Stomach (tissue), 9 donors: ENCODE results near the gene HSF4. TPM values are rescaled to one million over a fixed set of nuclear protein-coding genes. Genes with fewer than 3 reads are reported as not detected.

Experiments used
- DNase-seq, 2 donors: peaks; one replicate each; pipeline versions ENCODE4 v3.0.0 to v3.0.0-alpha.2; 2013 to 2019
- H3K27ac ChIP-seq, 5 donors: fragments of 200-600 bp in 4 of 5; sonication (generic) in 4 of 5; one replicate each; pipeline ENCODE4 v1.5.1; 2013 to 2019; ENCODE audit warnings: mild to moderate bottlenecking in 1 of 5, moderate library complexity in 1 of 5
- H3K27me3 ChIP-seq, 3 donors: fragments of 200-600 bp; sonication (generic); one replicate each; pipeline ENCODE4 v1.5.1; 2017 to 2019; ENCODE audit warnings: mixed run types in 1 of 3
- H3K36me3 ChIP-seq, 4 donors: fragments of 200-600 bp; sonication (generic); 1 replicate in 3 of 4; 2 replicates in 1 of 4; pipeline ENCODE4 v1.5.1; 2016 to 2019
- H3K4me1 ChIP-seq, 4 donors: fragments of 200-600 bp; sonication (generic); one replicate each; pipeline ENCODE4 v1.5.1; 2016 to 2019
- H3K4me3 ChIP-seq, 4 donors: fragments of 200-600 bp; sonication (generic) in 3 of 4; one replicate each; pipeline ENCODE4 v1.5.1; 2016 to 2019; ENCODE audit warnings: mild to moderate bottlenecking in 1 of 4
- H3K9me3 ChIP-seq, 4 donors: fragments of 200-600 bp; sonication (generic); one replicate each; pipeline ENCODE4 v1.5.1; 2016 to 2019
- EP300 ChIP-seq: sonication (generic); formaldehyde crosslinking; IDR thresholded peaks from one replicate; pipeline ENCODE4 v1.6.1; 2017; ENCODE audit warnings: antibody characterized with exemption
- POLR2A ChIP-seq, 4 donors: fragments of 450-650 bp; IDR thresholded peaks; one replicate each; pipeline ENCODE4 v1.6.1; 2016; ENCODE audit warnings: antibody characterized with exemption in 4 of 4, control low read depth in 2 of 4, mild to moderate bottlenecking in 1 of 4, moderate library complexity in 1 of 4
- POLR2AphosphoS5 ChIP-seq, 3 donors: sonication (generic); formaldehyde crosslinking; IDR thresholded peaks; one replicate each; pipeline ENCODE4 v1.6.1; 2016; ENCODE audit warnings: antibody characterized with exemption in 3 of 3
- WGBS, 5 donors: extraction: QIAGEN DNeasy Blood & Tissue Kit in 3 of 5; methylation state at CpG; one replicate each; pipeline versions ENCODE4 v1.1.5 to v1.1.7; 2013 to 2018; 5-methylcytosine and 5-hydroxymethylcytosine counted together
- intact Hi-C: fragments of 100-400 bp; cut with DNase I; formaldehyde crosslinking; loops from one replicate; pipeline ENCODE4 v1.15.1; 2023; ENCODE audit warnings: low total_unique reads
- polyA plus RNA-seq, 3 donors: library from polyadenylated mRNA; stranded (reverse); fragments of 200-250 nt; gene quantifications; one replicate each; pipeline ENCODE4 v1.2.3, GENCODE V29; 2013
- total RNA-seq, 5 donors: library from RNA; depleted of rRNA; stranded (reverse); fragments of >200 nt; gene quantifications; one replicate each; pipeline versions ENCODE4 v1.1.0 to v1.2.3, GENCODE V29; 2014 to 2016
- TF ChIP-seq, protein P1 (sequence below), 7 experiments: fragments of 450-650 bp in 4 of 7; fragments of 200-600 bp in 3 of 7; sonication (generic) in 3 of 7; IDR thresholded peaks; one replicate each; pipeline ENCODE4 v1.5.1; 2016 to 2019; ENCODE audit warnings: antibody characterized with exemption in 7 of 7, control low read depth in 2 of 7, mild to moderate bottlenecking in 1 of 7
- donor health status: healthy with polysubstance abuse.
- donor health status: Bipolar disorder and iron deficiency.
- donor health status: healthy.

HSF4 gene
- total and polyA plus RNA-seq, 8 donors = 9.5 to 630 (median 32.2) TPM

- peaks cover 0 to 7% (median 0%) of the 10 kb centered on the region in 3 donors for H3K27me3 ChIP-seq
- peaks cover 37 to 80% (median 57%) of the 10 kb centered on the region in 4 donors for H3K4me1 ChIP-seq
- no peak for DNase-seq
- H3K27ac ChIP-seq = peak overlapping the region in 3 of 5 donors; percentile 95 to 97 (median 96)
- TF ChIP-seq EP300 (no peak), POLR2AphosphoS5 (IDR thresholded peaks at IDR 0.05) (no peak), POLR2A (IDR thresholded peaks at IDR 0.05) (no peak)
- TF ChIP-seq, protein P1, sequence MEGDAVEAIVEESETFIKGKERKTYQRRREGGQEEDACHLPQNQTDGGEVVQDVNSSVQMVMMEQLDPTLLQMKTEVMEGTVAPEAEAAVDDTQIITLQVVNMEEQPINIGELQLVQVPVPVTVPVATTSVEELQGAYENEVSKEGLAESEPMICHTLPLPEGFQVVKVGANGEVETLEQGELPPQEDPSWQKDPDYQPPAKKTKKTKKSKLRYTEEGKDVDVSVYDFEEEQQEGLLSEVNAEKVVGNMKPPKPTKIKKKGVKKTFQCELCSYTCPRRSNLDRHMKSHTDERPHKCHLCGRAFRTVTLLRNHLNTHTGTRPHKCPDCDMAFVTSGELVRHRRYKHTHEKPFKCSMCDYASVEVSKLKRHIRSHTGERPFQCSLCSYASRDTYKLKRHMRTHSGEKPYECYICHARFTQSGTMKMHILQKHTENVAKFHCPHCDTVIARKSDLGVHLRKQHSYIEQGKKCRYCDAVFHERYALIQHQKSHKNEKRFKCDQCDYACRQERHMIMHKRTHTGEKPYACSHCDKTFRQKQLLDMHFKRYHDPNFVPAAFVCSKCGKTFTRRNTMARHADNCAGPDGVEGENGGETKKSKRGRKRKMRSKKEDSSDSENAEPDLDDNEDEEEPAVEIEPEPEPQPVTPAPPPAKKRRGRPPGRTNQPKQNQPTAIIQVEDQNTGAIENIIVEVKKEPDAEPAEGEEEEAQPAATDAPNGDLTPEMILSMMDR (IDR thresholded peaks at IDR 0.05) = no peak
- no peaks in the 10 kb centered on the region for H3K9me3 ChIP-seq
- no peaks in the 10 kb centered on the region for H3K36me3 ChIP-seq
- intact Hi-C loops = no loop called here
- 76 to 93% (median 87%) methylated on average over 2 of the region's 2 CpGs for WGBS, 5 donors
- no peak overlapping the region for H3K4me3 ChIP-seq
Measured at GRCh38 chr16:67182288-67182687, 17.7 kb downstream of the HSF4 start.

- Histone ChIP-seq H3K27ac (peak overlapping the region; percentile 60 to 98 (median 96)), H3K4me1 (peaks cover 30 to 70% (median 48%) of the 10 kb centered on the region in 4 donors), H3K4me3 (peak overlapping the region; percentile 54 to 78 (median 59)), H3K27me3 (peaks cover 0 to 4% (median 0%) of the 10 kb centered on the region in 3 donors), H3K36me3 (no peaks in the 10 kb centered on the region), H3K9me3 (no peaks in the 10 kb centered on the region)
- DNase-seq = no peak
- intact Hi-C loops = no loop called here
- 7 to 11% (median 8%) methylated on average over 11 of the region's 11 CpGs for WGBS, 5 donors
- TF ChIP-seq, protein P1 (IDR thresholded peaks at IDR 0.05) = no peak
- TF ChIP-seq EP300 (no peak), POLR2A (IDR thresholded peaks at IDR 0.05) (no peak), POLR2AphosphoS5 (IDR thresholded peaks at IDR 0.05) (no peak)
Measured at GRCh38 chr16:67183284-67183626, 18.7 kb downstream of the HSF4 start.

- Histone ChIP-seq H3K4me1 (peaks cover 24 to 64% (median 42%) of the 10 kb centered on the region in 4 donors), H3K9me3 (no peaks in the 10 kb centered on the region), H3K27ac (peak within 1 kb of the TSS; percentile 95 to 98 (median 97)), H3K27me3 (peaks cover 0 to 4% (median 0%) of the 10 kb centered on the region in 3 donors), H3K36me3 (no peaks in the 10 kb centered on the region), H3K4me3 (peak within 1 kb of the TSS; percentile 54 to 78 (median 59))
- DNase-seq = peak; percentile 94 to 99
- WGBS, 5 donors = 0 to 1% (median 0%) methylated on average over 21 to 77 of the region's 77 CpGs
- intact Hi-C loops = no loop called here
- TF ChIP-seq, protein P1 (IDR thresholded peaks at IDR 0.05) = no peak
- peak; percentile 35 for TF ChIP-seq EP300
- TF ChIP-seq POLR2AphosphoS5 (IDR thresholded peaks at IDR 0.05) = peak; percentile 13 to 83 (median 68)
Measured at GRCh38 chr16:67183627-67184452, 19.3 kb downstream of the HSF4 start, which contains the start of gene MATCAP1. TSS of gene MATCAP1 (minus strand) at chr16:67183963. CDS start at chr16:67180610, 3,353 bp downstream.

DNA sequence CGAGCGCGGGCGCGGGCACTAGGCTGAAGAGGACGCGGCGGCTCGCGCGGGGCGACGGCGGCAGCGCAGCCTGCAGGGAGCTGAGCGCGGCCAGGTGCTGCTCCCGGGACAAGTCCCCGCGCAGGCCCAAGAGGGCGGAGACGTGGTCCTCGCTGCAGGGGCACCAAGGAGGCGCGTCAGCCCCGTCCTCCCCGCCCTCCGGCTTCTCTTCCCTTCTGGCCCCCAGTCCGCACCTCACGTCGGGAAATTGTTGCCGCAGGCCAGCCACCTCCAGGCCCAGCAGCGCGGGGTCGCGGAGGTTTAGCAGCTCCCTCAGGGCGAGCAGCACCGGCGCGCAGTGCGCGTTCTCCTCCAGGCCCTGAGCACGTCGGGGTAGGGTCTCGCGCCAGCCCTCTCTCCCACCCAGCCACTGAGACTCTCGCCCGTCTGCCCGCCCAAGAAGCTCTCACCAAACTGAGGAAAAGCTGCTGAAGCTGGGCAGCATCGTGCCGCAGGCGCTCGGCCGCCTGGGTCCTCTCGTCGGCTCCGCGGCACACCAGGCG is 20.0 kb downstream of the HSF4 start:
- TF ChIP-seq POLR2A (IDR thresholded peaks at IDR 0.05) = no peak
- no peak for TF ChIP-seq EP300
- TF ChIP-seq POLR2AphosphoS5 (IDR thresholded peaks at IDR 0.05) = no peak
- TF ChIP-seq, protein P1 (IDR thresholded peaks at IDR 0.05) = no peak
- H3K36me3 ChIP-seq = no peaks in the 10 kb centered on the region
- no peaks in the 10 kb centered on the region for H3K9me3 ChIP-seq
- H3K27ac ChIP-seq = peak overlapping the region; percentile 95 to 98 (median 97)
- peaks cover 22 to 58% (median 38%) of the 10 kb centered on the region in 4 donors for H3K4me1 ChIP-seq
- WGBS, 5 donors = 0 to 6% (median 5%) methylated on average over 28 to 59 of the region's 59 CpGs
- no peak for DNase-seq
- H3K4me3 ChIP-seq = peak overlapping the region; percentile 54 to 78 (median 59)
- peaks cover 0 to 4% (median 0%) of the 10 kb centered on the region in 3 donors for H3K27me3 ChIP-seq
- intact Hi-C loops = no loop called here
